Muscle of leg (tissue), 11 donors: ENCODE data around the gene TACR2. TPM values are rescaled to one million over a fixed set of nuclear protein-coding genes. Genes with fewer than 3 reads are reported as not detected.

Experiments used
- DNase-seq: peaks from one replicate; pipeline ENCODE4 v3.0.0; 2013
- H3K27ac ChIP-seq: one replicate; pipeline ENCODE4 v1.5.1; 2013; ENCODE audit warnings: mild to moderate bottlenecking, low read length, control low read depth
- H3K27me3 ChIP-seq: one replicate; pipeline ENCODE4 v1.6.1; 2013; ENCODE audit warnings: low read length; ENCODE audit not compliant: control insufficient read depth, insufficient read depth
- H3K36me3 ChIP-seq: one replicate; pipeline ENCODE4 v1.6.1; 2013; ENCODE audit warnings: low read length; ENCODE audit not compliant: control insufficient read depth, insufficient read depth
- H3K4me1 ChIP-seq: one replicate; pipeline ENCODE4 v1.6.1; 2013; ENCODE audit warnings: low read length; ENCODE audit not compliant: control insufficient read depth, insufficient read depth
- H3K4me3 ChIP-seq: one replicate; pipeline ENCODE4 v1.5.1; 2013; ENCODE audit warnings: low read length, control low read depth
- H3K9me3 ChIP-seq: replicated peaks from 2 replicates; pipeline ENCODE4 v1.6.1; 2013; ENCODE audit warnings: low read depth, low read length; ENCODE audit not compliant: control insufficient read depth
- WGBS: methylation state at CpG from one replicate; pipeline ENCODE4 v1.1.5; 2013; ENCODE audit warnings: missing lambda C conversion rate; ENCODE audit not compliant: insufficient coverage; 5-methylcytosine and 5-hydroxymethylcytosine counted together
- polyA plus RNA-seq, 8 donors: library from polyadenylated mRNA; unstranded; fragments of 120-200 nt; gene quantifications; one replicate each; pipeline versions ENCODE4 v1.2.1 to v1.2.3, GENCODE V29; 2013; ENCODE audit warnings: inconsistent platforms in 1 of 8, low replicate concordance in 1 of 8; ENCODE audit not compliant: insufficient read length in 8 of 8, insufficient read depth in 1 of 8
- total RNA-seq: library from RNA; stranded (reverse); fragments of 120-200 nt; gene quantifications from one replicate; pipeline ENCODE4 v1.2.4, GENCODE V29; 2013

The TACR2 gene
- total and polyA plus RNA-seq, 9 donors = 0.13 to 0.54 (median 0.38) TPM

GRCh38 chr10:69376662-69377061 lies 40.1 kb downstream of the TACR2 start:
- Histone ChIP-seq H3K9me3 (no peaks in the 10 kb centered on the region), H3K36me3 (peaks cover 24% of the 10 kb centered on the region), H3K4me3 (no peak overlapping the region), H3K4me1 (peaks cover 24% of the 10 kb centered on the region), H3K27ac (peak overlapping the region; percentile 73), H3K27me3 (no peaks in the 10 kb centered on the region)
- no peak for DNase-seq
- 91% methylated on average over 6 of the region's 11 CpGs for WGBS

GRCh38 chr10:69375307-69376151 lies 41.2 kb downstream of the TACR2 start:
- Histone ChIP-seq H3K27me3 (no peaks in the 10 kb centered on the region), H3K4me3 (no peak overlapping the region), H3K27ac (no peak overlapping the region), H3K4me1 (peaks cover 24% of the 10 kb centered on the region), H3K36me3 (peaks cover 31% of the 10 kb centered on the region), H3K9me3 (no peaks in the 10 kb centered on the region)
- DNase-seq = peak; percentile 60
- 35% methylated on average over 13 of the region's 19 CpGs for WGBS

- no peak for DNase-seq
- Histone ChIP-seq H3K4me3 (no peak overlapping the region), H3K4me1 (peaks cover 24% of the 10 kb centered on the region), H3K9me3 (no peaks in the 10 kb centered on the region), H3K27ac (no peak overlapping the region), H3K36me3 (peaks cover 31% of the 10 kb centered on the region), H3K27me3 (no peaks in the 10 kb centered on the region)
- WGBS = 92% methylated on average over 1 of the region's 2 CpGs
Observed at GRCh38 chr10:69374931-69375306, 41.8 kb downstream of the TACR2 start.

GRCh38 chr10:69374242-69374641 lies 42.5 kb downstream of the TACR2 start:
- no peaks in the 10 kb centered on the region for H3K9me3 ChIP-seq
- H3K36me3 ChIP-seq = peaks cover 26% of the 10 kb centered on the region
- no peak overlapping the region for H3K4me3 ChIP-seq
- no peaks in the 10 kb centered on the region for H3K27me3 ChIP-seq
- peaks cover 24% of the 10 kb centered on the region for H3K4me1 ChIP-seq
- no peak for DNase-seq
- no peak overlapping the region for H3K27ac ChIP-seq
- 87% methylated on average over 13 of the region's 13 CpGs for WGBS

- H3K36me3 ChIP-seq = peaks cover 29% of the 10 kb centered on the region
- no peak for DNase-seq
- no peaks in the 10 kb centered on the region for H3K9me3 ChIP-seq
- no peaks in the 10 kb centered on the region for H3K27me3 ChIP-seq
- H3K27ac ChIP-seq = no peak overlapping the region
- no peak overlapping the region for H3K4me3 ChIP-seq
- WGBS = 75% methylated on average over 2 of the region's 9 CpGs
- peaks cover 20% of the 10 kb centered on the region for H3K4me1 ChIP-seq
Observed at GRCh38 chr10:69372126-69372980, 44.4 kb downstream of the TACR2 start.

GRCh38 chr10:69367469-69367868 lies 49.2 kb downstream of the TACR2 start:
- no peak overlapping the region for H3K4me3 ChIP-seq
- H3K27me3 ChIP-seq = no peaks in the 10 kb centered on the region
- DNase-seq = no peak
- H3K9me3 ChIP-seq = no peaks in the 10 kb centered on the region
- 75% methylated on average over 2 of the region's 4 CpGs for WGBS
- H3K36me3 ChIP-seq = peaks cover 32% of the 10 kb centered on the region
- H3K4me1 ChIP-seq = peaks cover 10% of the 10 kb centered on the region
- H3K27ac ChIP-seq = no peak overlapping the region

GRCh38 chr10:69366738-69367137 lies 50.0 kb downstream of the TACR2 start:
- Histone ChIP-seq H3K4me3 (no peak overlapping the region), H3K27ac (no peak overlapping the region), H3K9me3 (no peaks in the 10 kb centered on the region), H3K36me3 (peaks cover 32% of the 10 kb centered on the region), H3K4me1 (peaks cover 13% of the 10 kb centered on the region), H3K27me3 (no peaks in the 10 kb centered on the region)
- no peak for DNase-seq
- WGBS = 96% methylated on average over 5 of the region's 5 CpGs

- Histone ChIP-seq H3K9me3 (no peaks in the 10 kb centered on the region), H3K4me3 (no peak overlapping the region), H3K4me1 (peaks cover 33% of the 10 kb centered on the region), H3K27ac (no peak overlapping the region), H3K27me3 (no peaks in the 10 kb centered on the region), H3K36me3 (peaks cover 34% of the 10 kb centered on the region)
- 90% methylated on average over 4 of the region's 9 CpGs for WGBS
- DNase-seq = no peak
Observed at GRCh38 chr10:69364232-69364940, 52.3 kb downstream of the TACR2 start.

- Histone ChIP-seq H3K36me3 (peaks cover 28% of the 10 kb centered on the region), H3K9me3 (no peaks in the 10 kb centered on the region), H3K4me1 (peaks cover 33% of the 10 kb centered on the region), H3K27me3 (no peaks in the 10 kb centered on the region), H3K27ac (no peak overlapping the region), H3K4me3 (no peak overlapping the region)
- WGBS = no CpG with 5 or more reads among the region's 5 CpGs
- DNase-seq = no peak
Observed at GRCh38 chr10:69363666-69364065, 53.1 kb downstream of the TACR2 start.
